Measurements from ENCODE around the gene CYB561.
A peak's percentile ranks its signal among the peaks of the same experiment; 100 is the strongest.

CYB561 gene, protein sequence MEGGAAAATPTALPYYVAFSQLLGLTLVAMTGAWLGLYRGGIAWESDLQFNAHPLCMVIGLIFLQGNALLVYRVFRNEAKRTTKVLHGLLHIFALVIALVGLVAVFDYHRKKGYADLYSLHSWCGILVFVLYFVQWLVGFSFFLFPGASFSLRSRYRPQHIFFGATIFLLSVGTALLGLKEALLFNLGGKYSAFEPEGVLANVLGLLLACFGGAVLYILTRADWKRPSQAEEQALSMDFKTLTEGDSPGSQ

DNA sequence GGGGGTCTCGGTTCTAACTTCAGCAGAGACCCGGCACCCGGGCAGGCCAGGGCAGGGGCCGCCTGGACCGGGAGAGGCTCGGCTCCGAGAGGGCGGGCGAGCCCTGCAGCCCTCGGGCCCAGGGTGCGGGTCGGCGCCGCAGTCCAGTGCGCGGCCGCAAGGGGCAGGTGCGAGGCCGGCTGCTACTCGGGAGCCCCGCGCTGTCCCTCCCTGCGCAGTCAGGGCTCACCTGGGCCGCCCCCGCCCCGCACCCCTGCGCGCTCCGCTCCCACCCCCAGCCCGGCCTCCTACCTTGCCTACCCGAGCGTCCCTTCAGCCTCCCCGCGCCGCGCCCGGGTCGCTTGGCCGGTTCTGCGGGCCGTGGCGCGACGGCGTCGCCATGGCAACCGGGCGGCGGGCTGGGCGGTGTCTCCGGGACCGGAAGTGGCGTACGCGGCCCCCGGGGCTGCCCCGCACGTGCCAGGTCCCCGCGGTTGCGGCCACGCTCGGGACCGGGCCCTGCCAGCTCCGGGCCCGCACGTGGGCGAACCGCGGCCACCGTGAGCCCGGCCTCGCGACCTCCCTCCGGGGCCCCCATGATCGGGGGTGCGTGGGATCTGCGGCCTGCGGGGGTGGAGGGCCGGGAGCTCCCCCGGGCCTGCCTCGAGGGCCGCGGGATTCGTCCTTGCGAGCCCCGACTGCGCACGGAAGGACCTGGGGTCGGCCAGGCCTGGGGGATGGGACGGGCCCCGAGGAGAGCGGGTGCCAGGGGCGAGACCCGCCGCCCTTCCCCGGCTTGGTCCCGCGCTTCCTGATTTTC is at the start of gene CYB561:
Gene CYB561, minus strand, starts transcription at position 353 of the 799 bp plus-strand sequence. CDS start 8,759 bp downstream, outside the sequence.
- peak; percentile 26 to 36 for DNase-seq (ENCODE audit: low read depth in 2 of 2)

DNA sequence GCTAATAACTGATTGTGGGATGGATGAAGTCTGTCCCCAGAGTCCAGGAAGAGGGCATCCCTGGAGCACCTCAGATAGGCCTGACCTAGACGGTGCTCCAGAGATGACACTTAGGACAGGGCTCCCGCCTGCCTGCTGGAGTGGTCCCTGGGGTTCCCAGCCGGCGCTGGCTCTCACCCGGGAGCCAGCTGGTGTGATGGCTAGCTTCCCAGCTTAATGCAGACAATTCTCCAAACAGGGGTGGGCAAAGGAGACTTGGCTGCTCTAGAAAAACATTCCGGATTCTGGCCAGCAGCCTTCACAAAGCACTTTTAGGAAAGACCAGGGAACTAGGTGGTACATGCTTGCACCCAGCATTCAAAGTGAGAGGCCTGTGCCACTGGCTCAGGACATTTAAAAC is 49.4 kb upstream of the CYB561 start:
- DNase-seq (ENCODE audit: low read depth in 2 of 2): no peak

DNA sequence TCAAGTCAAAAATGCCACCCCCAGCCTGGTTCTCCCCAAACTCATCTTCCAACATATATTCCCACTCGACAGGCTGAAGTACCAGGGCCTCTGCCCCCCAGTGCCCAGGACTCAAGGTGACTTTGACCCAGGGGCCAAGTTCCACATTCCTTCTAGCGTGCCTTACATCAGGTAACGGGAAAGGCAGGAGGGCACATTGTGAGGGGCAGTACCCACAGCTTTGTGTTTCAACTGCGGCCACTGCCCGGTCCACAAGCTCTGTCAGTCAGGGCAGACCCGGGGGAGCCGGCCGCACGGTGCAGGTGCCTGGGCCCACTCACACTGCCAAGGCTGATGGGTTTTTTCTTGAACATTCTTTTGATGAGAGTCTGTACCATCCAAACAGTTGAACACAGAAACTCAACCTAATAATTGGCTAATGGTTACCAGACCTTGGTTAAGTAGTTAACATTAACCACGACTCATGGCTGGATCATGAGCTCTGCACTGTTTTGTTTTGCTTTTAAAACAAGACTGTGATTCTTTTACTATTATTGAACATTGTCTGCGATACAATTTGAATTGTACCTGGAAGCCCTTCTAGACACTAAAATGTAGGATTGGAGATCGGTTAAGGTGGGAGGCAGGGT is 48.3 kb upstream of the CYB561 start:
- DNase-seq (ENCODE audit: low read depth in 2 of 2): no peak

DNA sequence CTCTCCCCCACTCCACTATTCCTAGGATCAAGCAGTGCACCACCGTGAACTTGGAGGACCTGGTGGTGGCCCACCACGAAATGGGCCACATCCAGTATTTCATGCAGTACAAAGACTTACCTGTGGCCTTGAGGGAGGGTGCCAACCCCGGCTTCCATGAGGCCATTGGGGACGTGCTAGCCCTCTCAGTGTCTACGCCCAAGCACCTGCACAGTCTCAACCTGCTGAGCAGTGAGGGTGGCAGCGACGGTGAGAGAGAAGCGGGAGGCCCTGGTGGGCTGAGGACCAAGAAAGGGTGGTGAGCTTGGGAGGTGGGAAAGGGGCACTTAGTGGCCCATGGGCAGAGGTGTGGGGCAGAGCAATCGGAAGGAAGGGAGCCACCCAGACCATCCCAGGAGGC is 47.3 kb upstream of the CYB561 start:
- DNase-seq (ENCODE audit: low read depth in 2 of 2): no peak

DNA sequence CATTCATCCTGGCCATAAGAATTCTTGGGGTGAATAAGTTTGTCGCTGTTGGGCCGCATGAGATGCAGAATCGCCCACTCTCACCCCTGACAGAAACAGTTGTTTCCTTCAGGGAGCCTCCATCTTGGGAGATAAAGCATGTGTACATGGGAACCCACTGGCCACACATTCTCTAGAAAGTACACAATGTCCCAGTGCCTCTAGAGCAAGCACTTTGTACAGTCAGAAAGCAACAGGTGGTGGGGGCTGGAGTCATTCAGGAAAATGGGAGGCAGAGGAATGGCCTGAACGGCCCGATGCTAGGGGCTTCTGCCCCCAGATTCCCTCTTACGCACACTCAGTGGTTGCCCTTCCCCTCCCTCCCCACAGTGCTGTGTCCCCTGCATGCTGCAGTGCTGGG is 46.8 kb upstream of the CYB561 start:
- no peak for DNase-seq (ENCODE audit: low read depth in 2 of 2)

DNA sequence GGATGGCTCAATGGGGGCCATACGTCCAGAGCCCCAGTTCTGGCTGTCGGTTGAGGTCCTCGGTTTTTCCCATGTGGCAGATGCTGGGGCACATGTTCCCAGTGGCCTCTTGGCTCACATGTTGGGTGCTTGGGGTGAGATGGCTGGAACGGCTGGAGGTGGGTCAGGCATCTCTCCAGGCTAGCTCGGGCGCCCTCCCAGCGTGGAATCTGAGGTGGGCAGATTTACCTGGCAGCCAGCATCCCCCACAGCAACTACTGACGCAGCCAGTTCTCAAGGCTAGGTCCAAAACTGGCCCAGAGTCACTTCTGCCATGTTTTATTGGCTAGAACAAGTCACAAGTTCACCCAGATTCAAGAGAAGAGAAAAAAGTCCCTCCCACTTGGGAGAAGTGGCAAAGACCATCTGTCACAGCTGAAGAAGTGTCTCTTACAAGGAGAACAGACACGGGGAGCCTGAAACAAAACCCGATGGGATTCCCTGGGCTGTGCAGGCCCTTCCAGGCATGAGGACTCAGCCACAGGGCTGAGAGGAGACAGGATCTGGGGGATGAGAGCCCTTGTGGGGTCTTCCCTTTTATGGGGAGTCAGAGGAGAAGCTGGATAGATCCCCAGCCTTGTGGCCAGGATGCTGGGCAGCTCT is 46.0 kb upstream of the CYB561 start:
- DNase-seq (ENCODE audit: low read depth in 2 of 2): no peak

DNA sequence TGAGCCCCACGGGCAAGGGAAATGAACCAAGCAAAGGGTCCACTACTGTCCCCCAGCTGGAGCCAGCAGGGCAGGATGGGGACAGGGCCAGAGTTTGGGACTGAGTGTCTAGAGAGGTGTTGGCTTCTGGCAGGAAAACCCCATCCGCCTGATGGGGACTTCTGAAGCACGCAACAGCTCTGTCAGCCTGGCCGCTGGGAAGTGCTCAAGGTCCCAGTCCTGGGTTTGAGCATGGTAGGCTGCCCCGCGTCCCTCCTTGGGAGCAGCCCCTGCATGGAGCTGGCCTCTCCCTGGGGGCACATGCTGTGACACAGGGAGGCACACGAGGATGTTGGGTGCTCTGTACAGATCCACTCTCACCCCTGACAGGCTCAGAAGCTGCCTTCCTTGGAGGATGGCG is 45.3 kb upstream of the CYB561 start:
- DNase-seq (ENCODE audit: low read depth in 2 of 2): no peak

DNA sequence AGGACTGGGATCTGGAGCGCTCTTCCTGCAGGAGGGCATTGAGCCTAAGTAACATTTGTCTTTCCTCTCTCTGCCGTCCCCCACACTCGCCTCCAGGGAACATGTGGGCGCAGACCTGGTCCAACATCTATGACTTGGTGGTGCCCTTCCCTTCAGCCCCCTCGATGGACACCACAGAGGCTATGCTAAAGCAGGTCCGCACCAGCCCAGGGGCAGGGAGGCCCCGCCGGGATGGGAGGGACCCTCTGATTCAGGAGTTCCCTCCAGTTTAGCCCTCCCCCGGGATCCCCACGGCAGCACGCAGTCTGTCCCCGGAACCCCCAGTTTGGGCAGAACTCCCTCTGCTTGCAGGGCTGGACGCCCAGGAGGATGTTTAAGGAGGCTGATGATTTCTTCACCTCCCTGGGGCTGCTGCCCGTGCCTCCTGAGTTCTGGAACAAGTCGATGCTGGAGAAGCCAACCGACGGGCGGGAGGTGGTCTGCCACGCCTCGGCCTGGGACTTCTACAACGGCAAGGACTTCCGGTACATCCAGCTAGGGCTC is 44.8 kb upstream of the CYB561 start:
- no peak for DNase-seq (ENCODE audit: low read depth in 2 of 2)

DNA sequence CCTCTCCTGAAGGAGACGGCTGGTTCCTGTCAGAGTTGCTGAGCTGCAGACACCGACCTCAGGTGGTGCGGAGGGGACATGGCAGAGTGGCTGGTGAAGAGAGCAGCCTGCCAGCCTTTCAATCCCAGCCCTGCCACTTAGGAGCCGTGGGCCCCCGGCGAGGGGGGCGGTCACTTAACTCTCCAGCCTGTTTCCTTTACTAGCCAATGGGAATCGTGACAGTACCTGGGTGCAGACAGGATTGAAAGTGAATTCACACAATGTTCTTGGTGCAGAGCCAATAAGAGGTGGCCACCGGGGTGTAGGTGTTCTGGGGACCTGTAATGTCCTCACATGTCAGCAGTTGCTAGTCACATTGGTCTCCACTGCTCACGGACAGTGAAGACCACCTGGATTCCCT is 44.2 kb upstream of the CYB561 start:
- no peak for DNase-seq (ENCODE audit: low read depth in 2 of 2)

DNA sequence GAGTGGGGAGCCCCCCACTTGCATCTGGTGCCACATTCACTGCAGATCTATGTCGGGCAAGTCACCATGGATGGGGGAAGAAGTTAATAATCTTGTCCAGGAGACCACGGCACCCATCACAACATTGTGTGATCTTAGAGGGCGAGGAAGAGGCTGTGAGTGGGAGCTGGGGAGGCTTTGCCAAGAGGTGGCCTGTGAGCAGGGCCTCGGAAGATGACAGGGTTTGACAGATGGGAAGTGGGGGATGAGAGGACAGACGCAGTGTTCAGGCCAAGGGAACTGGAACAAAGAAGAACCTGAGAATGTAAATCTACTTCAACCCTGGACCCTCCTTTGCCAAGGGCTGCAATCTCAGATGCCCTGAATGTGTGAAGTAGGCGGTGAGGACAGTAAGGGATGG is 43.2 kb upstream of the CYB561 start:
- no peak for DNase-seq (ENCODE audit: low read depth in 2 of 2)

DNA sequence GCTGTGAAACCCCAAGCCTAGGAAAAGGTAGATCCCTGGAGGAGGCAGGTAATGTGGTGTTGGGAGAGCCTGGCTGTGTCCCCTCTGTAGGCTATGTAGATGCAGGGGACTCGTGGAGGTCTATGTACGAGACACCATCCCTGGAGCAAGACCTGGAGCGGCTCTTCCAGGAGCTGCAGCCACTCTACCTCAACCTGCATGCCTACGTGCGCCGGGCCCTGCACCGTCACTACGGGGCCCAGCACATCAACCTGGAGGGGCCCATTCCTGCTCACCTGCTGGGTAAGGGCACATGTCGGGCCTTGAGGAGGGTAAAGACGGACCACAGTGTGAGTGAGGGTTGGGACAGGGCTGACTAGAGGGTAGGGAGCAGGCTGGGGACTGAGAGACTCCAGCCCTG is 42.7 kb upstream of the CYB561 start:
- no peak for DNase-seq (ENCODE audit: low read depth in 2 of 2)

DNA sequence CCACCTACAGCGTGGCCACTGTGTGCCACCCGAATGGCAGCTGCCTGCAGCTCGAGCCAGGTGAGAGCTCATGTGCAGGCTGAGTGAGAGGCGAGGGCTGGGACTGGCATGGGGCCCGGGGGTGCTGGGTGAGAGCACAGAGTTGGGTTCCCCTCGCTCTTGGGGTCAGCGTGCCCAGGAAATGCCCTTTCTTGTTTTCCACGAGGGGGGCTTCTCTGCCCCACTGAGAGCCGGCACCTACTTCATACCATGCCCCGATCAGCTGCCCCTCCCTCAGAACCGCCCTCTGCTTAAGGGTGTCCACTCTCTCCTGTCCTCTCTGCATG is 40.9 kb upstream of the CYB561 start:
- no peak for DNase-seq (ENCODE audit: low read depth in 2 of 2)

DNA sequence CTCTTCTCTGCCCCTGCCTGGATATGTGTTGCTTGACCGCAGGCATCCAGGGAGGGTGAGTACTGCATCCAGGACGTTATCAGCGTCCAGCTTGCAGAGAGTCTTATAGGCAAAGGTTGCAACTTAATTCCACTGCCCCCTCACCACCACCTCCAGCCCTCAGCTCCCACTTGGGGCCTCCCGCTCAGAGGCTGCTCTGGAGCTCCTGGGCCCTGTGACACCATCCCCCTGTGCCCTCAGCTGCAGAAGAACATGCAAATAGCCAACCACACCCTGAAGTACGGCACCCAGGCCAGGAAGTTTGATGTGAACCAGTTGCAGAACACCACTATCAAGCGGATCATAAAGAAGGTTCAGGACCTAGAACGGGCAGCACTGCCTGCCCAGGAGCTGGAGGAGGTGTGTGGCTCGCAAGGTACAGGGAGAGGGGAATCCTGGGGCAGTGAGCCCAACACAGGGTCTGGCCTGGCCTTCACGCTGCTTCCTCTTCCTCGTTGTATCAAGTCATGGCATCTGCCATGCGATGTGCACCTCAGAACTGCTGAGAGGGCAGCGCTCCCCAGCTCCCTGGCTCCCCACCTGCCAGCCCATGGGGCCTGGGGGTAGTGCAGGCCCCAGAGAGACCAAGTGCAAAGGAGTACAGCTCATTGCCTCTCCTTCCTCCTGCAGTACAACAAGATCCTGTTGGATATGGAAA is 40.4 kb upstream of the CYB561 start:
- DNase-seq (ENCODE audit: low read depth in 2 of 2): no peak

DNA sequence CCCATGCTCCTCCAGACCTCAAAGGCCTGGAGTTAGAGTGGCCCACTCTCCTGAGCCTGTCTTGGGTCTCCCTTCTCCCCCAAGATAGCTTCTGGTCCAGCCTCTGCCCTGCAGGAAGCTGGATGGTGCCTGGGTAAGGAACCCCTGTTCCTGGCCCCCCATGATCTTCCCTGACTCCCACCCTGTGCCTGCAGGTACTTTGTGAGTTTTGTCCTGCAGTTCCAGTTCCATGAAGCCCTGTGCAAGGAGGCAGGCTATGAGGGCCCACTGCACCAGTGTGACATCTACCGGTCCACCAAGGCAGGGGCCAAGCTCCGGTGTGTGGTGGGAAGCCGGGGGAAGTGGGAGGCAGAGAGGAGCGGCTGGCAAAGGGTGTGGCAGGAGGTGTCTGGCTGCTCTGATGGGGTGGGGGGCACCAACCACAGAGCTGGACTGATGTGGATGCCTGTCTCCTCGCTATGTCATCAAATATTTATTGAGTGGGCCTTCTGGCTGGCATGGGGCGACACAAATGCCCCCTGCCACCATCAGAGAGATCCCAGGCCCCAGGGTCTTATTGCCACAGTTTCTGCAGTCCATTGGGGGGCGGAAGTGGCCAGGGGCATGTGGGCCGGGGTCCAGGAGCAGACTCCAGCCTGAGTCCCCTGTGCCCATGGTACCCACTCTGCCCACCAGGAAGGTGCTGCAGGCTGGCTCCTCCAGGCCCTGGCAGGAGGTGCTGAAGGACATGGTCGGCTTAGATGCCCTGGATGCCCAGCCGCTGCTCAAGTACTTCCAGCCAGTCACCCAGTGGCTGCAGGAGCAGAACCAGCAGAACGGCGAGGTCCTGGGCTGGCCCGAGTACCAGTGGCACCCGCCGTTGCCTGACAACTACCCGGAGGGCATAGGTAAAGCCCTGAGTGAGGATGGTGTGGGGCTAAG is 37.8 kb upstream of the CYB561 start:
- DNase-seq (ENCODE audit: low read depth in 2 of 2): no peak

DNA sequence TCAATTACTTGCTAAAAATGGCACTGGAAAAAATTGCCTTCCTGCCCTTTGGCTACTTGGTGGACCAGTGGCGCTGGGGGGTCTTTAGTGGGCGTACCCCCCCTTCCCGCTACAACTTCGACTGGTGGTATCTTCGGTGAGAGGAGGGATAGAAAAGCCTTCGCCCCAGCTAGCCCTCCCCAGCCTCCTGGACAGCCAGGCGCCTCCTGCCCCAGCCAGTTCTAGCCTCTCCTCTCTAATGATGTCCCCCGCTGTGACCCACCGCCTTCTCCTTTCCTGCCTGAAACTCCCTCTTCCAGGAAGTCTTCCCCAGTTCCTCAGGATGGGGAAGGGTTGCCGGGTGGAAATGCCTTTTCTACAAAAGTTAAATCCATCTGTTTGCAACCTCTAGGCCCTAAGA is 36.9 kb upstream of the CYB561 start:
- no peak for DNase-seq (ENCODE audit: low read depth in 2 of 2)

DNA sequence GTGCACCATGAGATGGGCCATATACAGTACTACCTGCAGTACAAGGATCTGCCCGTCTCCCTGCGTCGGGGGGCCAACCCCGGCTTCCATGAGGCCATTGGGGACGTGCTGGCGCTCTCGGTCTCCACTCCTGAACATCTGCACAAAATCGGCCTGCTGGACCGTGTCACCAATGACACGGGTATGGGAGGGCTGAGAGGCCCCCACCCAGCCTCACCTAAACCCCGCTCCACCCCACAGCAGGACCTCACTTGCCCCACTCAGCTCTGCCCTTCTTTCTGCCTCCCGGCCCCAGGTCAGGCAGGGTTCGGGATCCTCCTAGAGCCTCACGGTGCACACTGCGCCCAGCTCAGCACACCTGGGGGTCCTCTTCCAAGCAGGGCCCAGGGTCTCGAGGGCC is 36.4 kb upstream of the CYB561 start:
- no peak for DNase-seq (ENCODE audit: low read depth in 2 of 2)

DNA sequence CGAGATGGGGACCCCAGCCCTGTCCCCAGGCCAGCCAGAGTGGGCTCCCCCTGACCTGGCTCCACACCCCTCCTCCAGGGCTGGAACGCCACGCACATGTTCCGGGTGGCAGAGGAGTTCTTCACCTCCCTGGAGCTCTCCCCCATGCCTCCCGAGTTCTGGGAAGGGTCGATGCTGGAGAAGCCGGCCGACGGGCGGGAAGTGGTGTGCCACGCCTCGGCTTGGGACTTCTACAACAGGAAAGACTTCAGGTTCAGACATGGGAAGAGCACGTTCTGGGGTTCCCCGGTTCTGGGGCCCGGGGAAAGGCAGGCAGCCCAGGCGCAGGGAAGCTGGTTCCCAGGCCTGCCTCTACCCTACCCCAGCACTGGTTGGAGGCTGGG is 35.4 kb upstream of the CYB561 start:
- DNase-seq (ENCODE audit: low read depth in 2 of 2): no peak

DNA sequence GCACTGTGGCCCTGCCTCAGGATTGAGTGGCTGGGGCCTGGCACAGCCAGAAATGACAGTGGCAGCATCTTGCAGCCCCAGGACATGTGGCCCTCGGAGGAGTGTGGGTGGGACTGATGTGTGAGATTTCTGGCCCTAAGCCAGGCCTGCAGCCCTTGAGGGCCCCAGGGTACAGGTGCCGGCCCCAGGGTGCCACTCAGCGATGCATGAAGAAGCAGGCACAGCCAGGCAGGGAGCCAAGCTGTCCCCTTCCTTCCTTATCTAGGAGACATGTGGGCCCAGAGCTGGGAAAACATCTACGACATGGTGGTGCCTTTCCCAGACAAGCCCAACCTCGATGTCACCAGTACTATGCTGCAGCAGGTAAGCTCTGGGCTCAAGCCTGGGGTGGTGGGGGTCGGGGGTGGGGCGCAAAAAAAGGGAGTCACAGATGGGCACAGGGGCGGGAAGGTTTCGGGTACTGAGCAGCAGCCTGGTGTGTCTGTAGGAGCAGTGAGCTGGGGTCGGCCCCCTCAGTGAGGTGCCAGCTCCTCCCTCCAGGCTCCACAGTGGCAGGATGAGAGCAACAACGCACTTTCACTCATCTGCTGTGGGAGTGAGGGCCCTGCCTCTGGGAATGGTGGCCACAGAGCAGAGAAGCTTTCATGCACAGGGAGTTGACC is 34.9 kb upstream of the CYB561 start:
- DNase-seq (ENCODE audit: low read depth in 2 of 2): no peak

DNA sequence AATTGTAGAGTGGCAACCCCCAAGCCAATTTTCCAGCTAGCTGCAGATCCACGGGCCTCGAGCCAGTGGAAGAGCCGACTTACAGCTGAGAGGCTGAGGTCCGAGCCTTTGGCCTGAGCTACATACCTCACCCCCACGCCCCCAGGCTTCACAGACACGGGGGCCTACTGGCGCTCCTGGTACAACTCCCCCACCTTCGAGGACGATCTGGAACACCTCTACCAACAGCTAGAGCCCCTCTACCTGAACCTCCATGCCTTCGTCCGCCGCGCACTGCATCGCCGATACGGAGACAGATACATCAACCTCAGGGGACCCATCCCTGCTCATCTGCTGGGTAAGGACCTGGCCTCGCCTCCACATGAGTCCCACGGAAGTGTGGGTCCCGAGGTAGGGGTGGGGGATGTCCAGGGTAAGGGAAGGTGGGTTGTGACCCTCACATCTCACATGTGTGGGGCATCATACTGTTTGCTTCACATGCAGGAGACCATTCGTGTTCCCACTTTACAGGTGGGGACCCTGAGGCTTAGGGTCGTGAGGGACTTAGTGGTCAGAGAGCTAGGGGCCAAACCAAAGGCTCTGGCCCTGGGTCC is 34.2 kb upstream of the CYB561 start:
- DNase-seq (ENCODE audit: low read depth in 2 of 2): no peak
